NCI-H2107 treated with DMSO at 0.1 percent for 48 hours (cell line): ENCODE results near the gene MAST4.
A peak's percentile ranks its signal among the peaks of the same experiment; 100 is the strongest.

Source experiments
- DNase-seq: peaks from one replicate; lab custom pipeline; 2025; ENCODE audit not compliant: unreplicated experiment; lab: John Stamatoyannopoulos, UW

MAST4 gene

GRCh38 chr5:66595756-66596635 is at the start of gene MAST4:
MAST4 (plus strand) TSS chr5:66596393; CDS start chr5:66596656, 263 bp downstream.
- peak; percentile 24 for DNase-seq

GRCh38 chr5:66546541-66546940 is 49.7 kb upstream of the MAST4 start:
- DNase-seq, result no peak

GRCh38 chr5:66551338-66551737 is 44.9 kb upstream of the MAST4 start:
- DNase-seq, result no peak

- no peak for DNase-seq
Measured at GRCh38 chr5:66551945-66552344, 44.2 kb upstream of the MAST4 start.

GRCh38 chr5:66553368-66553912 is 42.8 kb upstream of the MAST4 start:
- DNase-seq, result no peak

GRCh38 chr5:66553916-66554575 is 42.1 kb upstream of the MAST4 start:
- no peak for DNase-seq

GRCh38 chr5:66554884-66555283 is 41.3 kb upstream of the MAST4 start:
- no peak for DNase-seq

- no peak for DNase-seq
Measured at GRCh38 chr5:66558560-66558959, 37.6 kb upstream of the MAST4 start.

GRCh38 chr5:66560371-66560770 is 35.8 kb upstream of the MAST4 start:
- DNase-seq, result no peak

GRCh38 chr5:66561256-66561990 is 34.8 kb upstream of the MAST4 start:
- no peak for DNase-seq

- no peak for DNase-seq
Measured at GRCh38 chr5:66565878-66566277, 30.3 kb upstream of the MAST4 start.

GRCh38 chr5:66567474-66567873 is 28.7 kb upstream of the MAST4 start:
- DNase-seq, result no peak

GRCh38 chr5:66570201-66570600 is 26.0 kb upstream of the MAST4 start:
- no peak for DNase-seq

- no peak for DNase-seq
Measured at GRCh38 chr5:66573733-66574132, 22.5 kb upstream of the MAST4 start.

GRCh38 chr5:66582499-66583165 is 13.6 kb upstream of the MAST4 start:
- no peak for DNase-seq

- no peak for DNase-seq
Measured at GRCh38 chr5:66585291-66585690, 10.9 kb upstream of the MAST4 start.

- DNase-seq, result no peak
Measured at GRCh38 chr5:66587771-66588170, 8.4 kb upstream of the MAST4 start.

- DNase-seq, result no peak
Measured at GRCh38 chr5:66596636-66597182, 516 bp downstream of the MAST4 start.

GRCh38 chr5:66597183-66597757 is 1.1 kb downstream of the MAST4 start:
- peak; percentile 33 for DNase-seq

- DNase-seq, result no peak
Measured at GRCh38 chr5:66602621-66603020, 6.4 kb downstream of the MAST4 start.
